Adrenal gland (tissue), 12 donors: ENCODE data around the gene DPH7. TPM values are rescaled to one million over a fixed set of nuclear protein-coding genes. Genes with fewer than 3 reads are reported as not detected.
"Not testable (repeated sequence)": the region's sequence is repeated elsewhere in the genome, so short reads cannot be mapped to it uniquely, and the experiment has no call there.

Source experiments
- DNase-seq, 7 donors: peaks; one replicate each; pipeline ENCODE4 v3.0.0-alpha.2; 2019 to 2020
- H3K27ac ChIP-seq, 5 donors: fragments of 200-600 bp; sonication (generic) in 4 of 5; 1 replicate in 3 of 5; 2 replicates in 2 of 5; pipeline versions ENCODE4 v1.5.1 to v1.8.0; 2016 to 2020; ENCODE audit warnings: mild to moderate bottlenecking in 1 of 5
- H3K27me3 ChIP-seq: fragments of 200-600 bp; 2 replicates; pipeline ENCODE4 v1.8.0; 2021
- H3K36me3 ChIP-seq, 2 donors: fragments of 200-600 bp; replicated peaks in 1 of 2; 1 replicate in 1 of 2; 2 replicates in 1 of 2; pipeline versions ENCODE4 v1.5.1 to v1.8.0; 2018 to 2022
- H3K4me1 ChIP-seq, 2 donors: fragments of 200-600 bp; replicated peaks in 1 of 2; 1 replicate in 1 of 2; 2 replicates in 1 of 2; pipeline versions ENCODE4 v1.5.1 to v1.8.0; 2018 to 2021
- H3K4me3 ChIP-seq, 4 donors: fragments of 200-600 bp; sonication (generic) in 3 of 4; one replicate each; pipeline ENCODE4 v1.5.1; 2016 to 2018
- H3K9me3 ChIP-seq, 3 donors: fragments of 200-600 bp; sonication (generic) in 1 of 3; replicated peaks in 1 of 3; 1 replicate in 2 of 3; 2 replicates in 1 of 3; pipeline versions ENCODE4 v1.5.1 to v1.8.0; 2016 to 2021
- CTCF ChIP-seq, 6 experiments: fragments of 450-650 bp in 4 of 6; fragments of 200-600 bp in 2 of 6; sonication (generic) in 1 of 6; IDR thresholded peaks; 1 replicate in 5 of 6; 2 replicates in 1 of 6; pipeline versions ENCODE4 v1.5.1 to v1.8.0; 2016 to 2021; ENCODE audit warnings: antibody characterized with exemption in 6 of 6, mild to moderate bottlenecking in 2 of 6, moderate library complexity in 1 of 6
- POLR2A ChIP-seq, 2 donors: fragments of 450-650 bp; IDR thresholded peaks; one replicate each; pipeline ENCODE4 v1.6.1; 2017; ENCODE audit warnings: antibody characterized with exemption in 2 of 2, mild to moderate bottlenecking in 2 of 2, moderate library complexity in 1 of 2
- WGBS, 4 donors: extraction: QIAGEN DNeasy Blood & Tissue Kit in 2 of 4; methylation state at CpG; one replicate each; pipeline versions ENCODE4 v1.1.5 to v1.1.7; 2013 to 2017; 5-methylcytosine and 5-hydroxymethylcytosine counted together
- intact Hi-C, 2 donors: fragments of 100-400 bp; cut with DNase I; formaldehyde crosslinking; loops; one replicate each; pipeline versions ENCODE4 v1.14.1 to v1.15.0; 2022 to 2023
- polyA plus RNA-seq, 3 donors: library from polyadenylated mRNA; stranded (reverse); fragments of 200-250 nt in 2 of 3; fragments of 350-450 nt in 1 of 3; fragmentation: Illumina TruSeq in 1 of 3; extraction: RNeasy Lipid Tissue Mini Kit (QIAGEN cat#74804) in 1 of 3; gene quantifications; one replicate each; pipeline ENCODE4 v1.2.3, GENCODE V29; 2013 to 2014
- total RNA-seq, 9 donors: library from RNA; depleted of rRNA in 4 of 9; stranded (reverse); fragments of >200 nt in 4 of 9; fragments of 120-200 nt in 1 of 9; fragmentation: NEBNext Ultra II Directional in 1 of 9; extraction: Animal tissue kit (Norgen Biotek cat#: 25700) in 1 of 9; gene quantifications; one replicate each; pipeline versions ENCODE4 v1.1.0 to v1.2.4, GENCODE V29; 2013 to 2023
- donor health status: healthy with polysubstance abuse.
- donor health status: Bipolar disorder and iron deficiency.
- donor health status: DM: yes; HTN: yes; CAD: no.
- donor health status: DM: no; HTN: no; CAD: no.
- donor health status: DM: no; HTN: no; CAD: no.
- donor health status: DM: yes; HTN: yes; CAD: no.

Gene DPH7
- total and polyA plus RNA-seq, 12 donors, result 17.2 to 88.3 (median 28.9) TPM

- H3K9me3 ChIP-seq, result no peaks in the 10 kb centered on the region
- no peak for DNase-seq
- whole genome bisulfite sequencing, 4 donors, result 88 to 97% (median 93%) methylated on average over 4 to 10 of the region's 10 CpGs
- no peak overlapping the region for H3K27ac ChIP-seq
- no peaks in the 10 kb centered on the region for H3K36me3 ChIP-seq
- no peak for TF ChIP-seq CTCF (IDR thresholded peaks at IDR 0.05)
- no peak for TF ChIP-seq POLR2A (IDR thresholded peaks at IDR 0.05)
- peaks cover 7% of the 10 kb centered on the region in 2 donors for H3K4me1 ChIP-seq
- intact Hi-C loops, result no loop called here
- H3K27me3 ChIP-seq, result no peaks in the 10 kb centered on the region
- H3K4me3 ChIP-seq, result no peak overlapping the region
These were observed 62.4 kb downstream of the DPH7 start for GRCh38 chr9:137516144-137516917.

GRCh38 chr9:137515338-137515724 lies 63.4 kb downstream of the DPH7 start:
- TF ChIP-seq POLR2A (IDR thresholded peaks at IDR 0.05) (no peak), CTCF (IDR thresholded peaks at IDR 0.05) (no peak)
- intact Hi-C loops, result no loop called here
- 81 to 97% (median 89%) methylated on average over 10 to 23 of the region's 23 CpGs for WGBS, 4 donors
- Histone ChIP-seq H3K36me3 (no peaks in the 10 kb centered on the region), H3K4me3 (no peak overlapping the region), H3K4me1 (peaks cover 0 to under 1% of the 10 kb centered on the region in 2 donors), H3K27ac (no peak overlapping the region), H3K9me3 (no peaks in the 10 kb centered on the region), H3K27me3 (no peaks in the 10 kb centered on the region)
- no peak for DNase-seq

- TF ChIP-seq CTCF (IDR thresholded peaks at IDR 0.05), result no peak
- TF ChIP-seq POLR2A (IDR thresholded peaks at IDR 0.05), result no peak
- intact Hi-C loops, result no loop called here
- WGBS, 4 donors, result 94 to 98% (median 95%) methylated on average over 15 to 30 of the region's 30 CpGs
These were observed 63.9 kb downstream of the DPH7 start for GRCh38 chr9:137514691-137515337.

GRCh38 chr9:137513801-137514570 lies 64.7 kb downstream of the DPH7 start:
- DNase-seq, intact Hi-C loops, H3K27me3 ChIP-seq, H3K27ac ChIP-seq, H3K4me1 ChIP-seq, H3K4me3 ChIP-seq, H3K9me3 ChIP-seq, H3K36me3 ChIP-seq: not testable (repeated sequence)
- WGBS, 4 donors, result 85 to 94% (median 89%) methylated on average over 8 to 42 of the region's 42 CpGs

More at GRCh38 chr9:137514691-137515337, 63.9 kb downstream of the DPH7 start:
- Histone ChIP-seq H3K27me3 (no peaks in the 10 kb centered on the region), H3K4me1 (no peaks in the 10 kb centered on the region), H3K36me3 (no peaks in the 10 kb centered on the region), H3K27ac (no peak overlapping the region), H3K9me3 (no peaks in the 10 kb centered on the region), H3K4me3 (no peak overlapping the region)
- no peak for DNase-seq

GRCh38 chr9:137513136-137513535 lies 65.6 kb downstream of the DPH7 start:
- intact Hi-C loops, H3K27me3 ChIP-seq, H3K4me1 ChIP-seq, H3K9me3 ChIP-seq, H3K36me3 ChIP-seq, H3K27ac ChIP-seq, H3K4me3 ChIP-seq, DNase-seq: not testable (repeated sequence)
- WGBS, 4 donors, result 92 to 97% (median 94%) methylated on average over 5 of the region's 5 CpGs
